SK-N-SH (cell line): ENCODE results near the gene CCDC187. TPM values are rescaled to one million over a fixed set of nuclear protein-coding genes. Genes with fewer than 3 reads are reported as not detected.

Experiments
- CTCF ChIA-PET: fragments of 300-600, 350-600 bp; formaldehyde crosslinking; extraction: SDS; loops from one replicate; lab custom pipeline; 2021; lab: Yijun Ruan, JAX
- POLR2A ChIA-PET: fragments of 350-600 bp; sonication (Branson Sonifier 250); formaldehyde crosslinking; extraction: SDS; loops from one replicate; lab custom pipeline; 2020; ENCODE audit warnings: antibody characterized with exemption, inconsistent platforms; lab: Yijun Ruan, JAX
- DNase-seq: peaks from one replicate; pipeline ENCODE4 v3.0.0; 2012
- H2AFZ ChIP-seq: fragments of 200-600 bp; sonication (generic); 2 replicates; pipeline ENCODE4 v1.8.1; 2016; ENCODE audit warnings: antibody characterized with exemption, mild to moderate bottlenecking, low read depth
- H3F3A ChIP-seq: fragments of 200-600 bp; sonication (generic); replicated peaks from 2 replicates; pipeline ENCODE3; 2016; ENCODE audit warnings: antibody characterized with exemption, mild to moderate bottlenecking; ENCODE audit not compliant: insufficient read depth
- H3K27ac ChIP-seq, 2 experiments: fragments of 200-500 bp in 1 of 2; fragments of 200-600 bp in 1 of 2; sonication (Bioruptor generic) in 1 of 2; sonication (generic), shearing (Covaris generic) in 1 of 2; 2 replicates each; pipeline versions ENCODE4 v1.5.1 to v1.6.1; 2014 to 2016; ENCODE audit warnings: low read depth in 2 of 2, inconsistent platforms in 1 of 2, low read length in 1 of 2, mild to moderate bottlenecking in 1 of 2, mixed read lengths in 1 of 2
- H3K27me3 ChIP-seq: fragments of 200-600 bp; sonication (generic), shearing (Covaris generic); 2 replicates; pipeline ENCODE4 v1.6.1; 2016; ENCODE audit warnings: mixed run types; ENCODE audit not compliant: insufficient read depth
- H3K36me3 ChIP-seq, 2 experiments: fragments of 200-500 bp in 1 of 2; fragments of 200-600 bp in 1 of 2; sonication (Bioruptor generic) in 1 of 2; sonication (generic) in 1 of 2; replicated peaks in 1 of 2; 2 replicates each; pipeline versions ENCODE3 to v1.5.1; 2014 to 2016; ENCODE audit warnings: low read length in 1 of 2, mild to moderate bottlenecking in 1 of 2; ENCODE audit not compliant: insufficient read depth in 2 of 2, control insufficient read depth in 1 of 2
- H3K4me1 ChIP-seq, 2 experiments: fragments of 200-500 bp in 1 of 2; fragments of 200-600 bp in 1 of 2; sonication (Bioruptor generic) in 1 of 2; sonication (generic), shearing (Covaris generic) in 1 of 2; 2 replicates each; pipeline versions ENCODE4 v1.5.1 to v1.6.1; 2014 to 2016; ENCODE audit warnings: low read depth in 1 of 2, low read length in 1 of 2, mixed run types in 1 of 2; ENCODE audit not compliant: insufficient read depth in 2 of 2, control insufficient read depth in 1 of 2
- H3K4me2 ChIP-seq: fragments of 200-600 bp; sonication (generic), shearing (Covaris generic); 2 replicates; pipeline ENCODE4 v1.6.1; 2017; ENCODE audit warnings: mixed run types
- H3K4me3 ChIP-seq, 2 experiments: fragments of 200-500 bp in 1 of 2; fragments of 200-600 bp in 1 of 2; sonication (Bioruptor generic) in 1 of 2; sonication (generic), shearing (Covaris generic) in 1 of 2; 2 replicates each; pipeline versions ENCODE4 v1.5.1 to v1.8.1; 2014 to 2016; ENCODE audit warnings: low read depth in 2 of 2, inconsistent platforms in 1 of 2, low read length in 1 of 2, mild to moderate bottlenecking in 1 of 2, mixed read lengths in 1 of 2, moderate library complexity in 1 of 2
- H3K79me2 ChIP-seq: fragments of 200-600 bp; sonication (generic); 2 replicates; pipeline ENCODE4 v1.8.1; 2017; ENCODE audit warnings: mild to moderate bottlenecking; ENCODE audit not compliant: insufficient read depth
- H3K9ac ChIP-seq: fragments of 200-600 bp; sonication (generic); 2 replicates; pipeline ENCODE4 v1.6.1; 2017; ENCODE audit warnings: mixed run types
- H3K9me2 ChIP-seq: fragments of 200-600 bp; sonication (generic); 2 replicates; pipeline ENCODE4 v1.6.1; 2017; ENCODE audit warnings: mixed run types
- H3K9me3 ChIP-seq: fragments of 200-600 bp; sonication (generic); 2 replicates; pipeline ENCODE4 v1.6.1; 2017; ENCODE audit warnings: mixed run types, mild to moderate bottlenecking, moderate library complexity
- H4K20me1 ChIP-seq: fragments of 200-600 bp; sonication (generic); 2 replicates; pipeline ENCODE4 v1.6.1; 2017; ENCODE audit warnings: mild to moderate bottlenecking, mixed run types; ENCODE audit not compliant: insufficient read depth
- FOXM1 ChIP-seq: IDR thresholded peaks from 2 replicates; pipeline ENCODE4 v1.4.0; 2012; ENCODE audit warnings: low read depth, mild to moderate bottlenecking
- MEF2A ChIP-seq: IDR thresholded peaks from 2 replicates; pipeline ENCODE4 v1.4.0; 2012; ENCODE audit warnings: low read depth, borderline replicate concordance
- MXI1 ChIP-seq: IDR thresholded peaks from 2 replicates; pipeline ENCODE4 v1.6.1; 2012; ENCODE audit warnings: mild to moderate bottlenecking, low read depth, low read length, improper control_type of control experiment
- POLR2AphosphoS5 ChIP-seq: IDR thresholded peaks from 2 replicates; pipeline ENCODE4 v1.6.1; 2012; ENCODE audit warnings: low read depth, low read length
- RAD21 ChIP-seq: IDR thresholded peaks from 2 replicates; pipeline ENCODE4 v1.6.1; 2012; ENCODE audit warnings: mild to moderate bottlenecking, low read length
- TCF12 ChIP-seq: IDR thresholded peaks from 2 replicates; pipeline ENCODE4 v1.4.0; 2012
- WGBS: methylation state at CpG from one replicate; pipeline ENCODE4 v1.1.6; 2017; ENCODE audit warnings: low lambda C conversion rate; 5-methylcytosine and 5-hydroxymethylcytosine counted together
- polyA plus RNA-seq, 3 experiments: library from polyadenylated mRNA; depleted of rRNA; stranded (reverse); fragments of >200 nt; gene quantifications; 2 replicates each; pipeline ENCODE4 v1.2.3, GENCODE V29; 2012
- TF ChIP-seq, protein P1 (sequence below): fragments of 200-600 bp; sonication (generic); IDR thresholded peaks from 2 replicates; pipeline ENCODE4 v1.6.1; 2017; ENCODE audit warnings: antibody characterized with exemption, mild to moderate bottlenecking, moderate library complexity

The CCDC187 gene
- polyA plus RNA-seq, 1 of the 3 experiments (the other 2 are of a cell fraction) = not detected

DNA sequence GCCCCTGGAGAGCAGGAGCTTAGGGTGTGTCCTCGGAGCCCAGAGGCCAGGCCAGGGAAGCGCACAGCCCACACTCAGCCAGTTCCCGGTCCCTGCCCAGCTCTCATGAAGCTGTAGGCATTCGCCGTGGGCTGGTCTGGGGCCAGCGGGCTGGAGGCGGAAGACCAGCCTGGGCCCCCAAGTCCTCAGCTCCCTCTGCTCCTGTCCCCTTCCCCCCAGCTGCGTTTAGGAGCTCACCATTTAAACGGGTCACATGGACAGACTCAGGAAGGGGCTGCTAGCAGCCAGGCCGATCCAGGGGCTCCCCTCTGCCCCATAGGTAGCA is 42.2 kb upstream of the CCDC187 start:
- Histone ChIP-seq H3K27ac (peak overlapping the region in 1 of 2 experiments; percentile 58; a peak in 1 of 4 replicates), H3K27me3 (no peaks in the 10 kb centered on the region), H4K20me1 (no peaks in the 10 kb centered on the region), H3K79me2 (no peaks in the 10 kb centered on the region), H3K4me2 (no peak overlapping the region), H3K4me3 (no peak overlapping the region), H2AFZ (no peak overlapping the region), H3K9me3 (no peaks in the 10 kb centered on the region), H3K4me1 (peaks cover 0 to 55% of the 10 kb centered on the region in 2 experiments; a peak in 1 of 4 replicates), H3K9me2 (no peaks in the 10 kb centered on the region), H3F3A (no peaks in the 10 kb centered on the region), H3K36me3 (peaks cover 0 to 18% of the 10 kb centered on the region in 2 experiments), H3K9ac (no peak overlapping the region)
- ChIA-PET CTCF (interaction anchor here (0.7 to 3.7 kb wide), 15 partner anchors 8 to 325 kb away, joined by 3 to 28 read pairs (median 9); partner anchors contain the start of genes CARD9, DNLZ, GPSM1 and SNAPC4), POLR2A (interaction anchor here (1.0 to 1.9 kb wide), 5 partner anchors 15 to 55 kb away, joined by 3 to 8 read pairs (median 4); partner anchors contain the start of gene DNLZ)
- no peak for TF ChIP-seq POLR2AphosphoS5
- TF ChIP-seq, protein P1, sequence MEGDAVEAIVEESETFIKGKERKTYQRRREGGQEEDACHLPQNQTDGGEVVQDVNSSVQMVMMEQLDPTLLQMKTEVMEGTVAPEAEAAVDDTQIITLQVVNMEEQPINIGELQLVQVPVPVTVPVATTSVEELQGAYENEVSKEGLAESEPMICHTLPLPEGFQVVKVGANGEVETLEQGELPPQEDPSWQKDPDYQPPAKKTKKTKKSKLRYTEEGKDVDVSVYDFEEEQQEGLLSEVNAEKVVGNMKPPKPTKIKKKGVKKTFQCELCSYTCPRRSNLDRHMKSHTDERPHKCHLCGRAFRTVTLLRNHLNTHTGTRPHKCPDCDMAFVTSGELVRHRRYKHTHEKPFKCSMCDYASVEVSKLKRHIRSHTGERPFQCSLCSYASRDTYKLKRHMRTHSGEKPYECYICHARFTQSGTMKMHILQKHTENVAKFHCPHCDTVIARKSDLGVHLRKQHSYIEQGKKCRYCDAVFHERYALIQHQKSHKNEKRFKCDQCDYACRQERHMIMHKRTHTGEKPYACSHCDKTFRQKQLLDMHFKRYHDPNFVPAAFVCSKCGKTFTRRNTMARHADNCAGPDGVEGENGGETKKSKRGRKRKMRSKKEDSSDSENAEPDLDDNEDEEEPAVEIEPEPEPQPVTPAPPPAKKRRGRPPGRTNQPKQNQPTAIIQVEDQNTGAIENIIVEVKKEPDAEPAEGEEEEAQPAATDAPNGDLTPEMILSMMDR = peak; percentile 6; the same call in 1 of the 2 replicates
- TF ChIP-seq MEF2A = no peak
- DNase-seq = no peak
- 80% methylated on average over 8 of the region's 10 CpGs for WGBS

DNA sequence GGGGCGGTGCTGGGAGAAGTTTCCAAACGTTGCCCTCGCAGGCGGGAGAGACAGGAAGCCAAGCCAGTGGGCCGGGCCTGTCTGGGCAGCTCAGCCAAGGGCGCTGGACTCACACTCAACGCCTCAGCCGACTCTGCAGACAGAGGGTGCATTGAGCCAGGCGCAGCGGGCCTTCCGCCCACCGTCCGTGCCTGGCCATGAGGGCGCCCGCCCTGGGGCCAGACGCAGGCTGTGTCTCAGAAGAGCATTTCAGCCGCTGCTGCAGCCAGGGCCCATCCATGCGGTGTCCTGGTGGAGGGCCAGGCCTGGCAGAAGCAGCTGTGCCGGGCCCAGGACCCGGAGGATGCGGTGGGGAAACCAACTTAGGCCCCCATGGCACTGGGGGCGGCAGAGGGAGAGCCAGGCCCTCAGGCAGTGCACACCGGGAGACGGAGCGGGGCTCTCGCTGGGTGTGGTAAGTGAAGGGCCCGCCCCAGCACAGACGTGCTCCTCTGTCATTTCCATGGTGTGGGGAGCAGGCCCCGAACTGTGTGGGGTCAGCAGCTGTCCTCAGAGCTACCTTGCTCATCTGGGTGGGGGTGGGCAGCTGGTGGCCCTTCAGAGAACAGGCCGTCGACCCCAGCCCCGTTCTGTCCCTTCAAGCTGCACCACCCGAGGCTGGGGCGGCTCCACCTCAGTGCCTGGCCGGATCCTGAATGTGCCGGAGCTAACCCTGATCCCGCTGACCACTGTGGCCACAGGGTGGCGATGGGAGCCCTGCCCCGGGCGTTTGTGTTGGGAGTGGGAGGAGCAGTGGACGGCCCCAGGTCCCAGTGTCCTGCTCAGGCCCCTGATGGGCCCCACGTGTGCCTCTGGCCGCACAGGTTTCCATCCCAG is 41.6 kb upstream of the CCDC187 start:
- POLR2A ChIA-PET = interaction anchor here (1.0 to 1.9 kb wide), 5 partner anchors 16 to 56 kb away, joined by 3 to 8 read pairs (median 4); partner anchors contain the start of gene DNLZ
- Histone ChIP-seq H3F3A (no peaks in the 10 kb centered on the region), H3K9me3 (no peaks in the 10 kb centered on the region), H4K20me1 (no peaks in the 10 kb centered on the region), H3K36me3 (peaks cover 0 to 24% of the 10 kb centered on the region in 2 experiments), H3K79me2 (no peaks in the 10 kb centered on the region), H3K9me2 (no peaks in the 10 kb centered on the region), H3K4me3 (no peak overlapping the region), H3K4me1 (peaks cover 0 to 49% of the 10 kb centered on the region in 2 experiments; a peak in 1 of 4 replicates), H2AFZ (no peak overlapping the region), H3K27ac (peak overlapping the region in 1 of 2 experiments; percentile 58; a peak in 1 of 4 replicates), H3K27me3 (no peaks in the 10 kb centered on the region), H3K4me2 (no peak overlapping the region), H3K9ac (no peak overlapping the region)
- DNase-seq = peak; percentile 74
- CTCF ChIA-PET = interaction anchor here (0.7 to 3.7 kb wide), 17 partner anchors 9 to 326 kb away, joined by 3 to 28 read pairs (median 6); partner anchors contain the start of genes CARD9, DNLZ, GPSM1 and SNAPC4
- WGBS = 68% methylated on average over 22 of the region's 43 CpGs
- TF ChIP-seq, protein P1 = peak; percentile 41
- TF ChIP-seq RAD21 (peak; percentile 23), MEF2A (no peak), FOXM1 (no peak), TCF12 (no peak), MXI1 (peak; percentile 51; the same call in 1 of the 2 replicates)
